Measurements from ENCODE around the gene BABAM2.

DNA sequence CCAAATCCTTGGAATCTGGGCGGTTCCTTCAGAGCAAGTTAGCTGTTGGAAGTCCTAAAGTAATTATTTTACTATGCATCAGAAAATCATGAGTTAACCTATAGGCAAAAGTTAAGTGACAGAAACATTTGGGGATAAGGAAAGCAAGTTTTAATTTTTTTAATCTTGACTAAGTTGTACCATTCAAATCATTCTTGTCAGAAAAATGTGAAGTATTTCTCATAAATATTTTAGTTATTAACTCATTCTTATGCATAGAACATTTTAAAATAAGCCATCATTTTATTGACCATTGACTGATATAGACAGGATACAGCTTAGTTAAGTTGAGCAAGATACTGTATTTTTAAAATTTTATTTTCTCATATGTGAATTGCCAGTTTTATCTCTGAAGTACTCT lies 403.9 kb downstream of the BABAM2 start:
- TF ChIP-seq, protein P1, sequence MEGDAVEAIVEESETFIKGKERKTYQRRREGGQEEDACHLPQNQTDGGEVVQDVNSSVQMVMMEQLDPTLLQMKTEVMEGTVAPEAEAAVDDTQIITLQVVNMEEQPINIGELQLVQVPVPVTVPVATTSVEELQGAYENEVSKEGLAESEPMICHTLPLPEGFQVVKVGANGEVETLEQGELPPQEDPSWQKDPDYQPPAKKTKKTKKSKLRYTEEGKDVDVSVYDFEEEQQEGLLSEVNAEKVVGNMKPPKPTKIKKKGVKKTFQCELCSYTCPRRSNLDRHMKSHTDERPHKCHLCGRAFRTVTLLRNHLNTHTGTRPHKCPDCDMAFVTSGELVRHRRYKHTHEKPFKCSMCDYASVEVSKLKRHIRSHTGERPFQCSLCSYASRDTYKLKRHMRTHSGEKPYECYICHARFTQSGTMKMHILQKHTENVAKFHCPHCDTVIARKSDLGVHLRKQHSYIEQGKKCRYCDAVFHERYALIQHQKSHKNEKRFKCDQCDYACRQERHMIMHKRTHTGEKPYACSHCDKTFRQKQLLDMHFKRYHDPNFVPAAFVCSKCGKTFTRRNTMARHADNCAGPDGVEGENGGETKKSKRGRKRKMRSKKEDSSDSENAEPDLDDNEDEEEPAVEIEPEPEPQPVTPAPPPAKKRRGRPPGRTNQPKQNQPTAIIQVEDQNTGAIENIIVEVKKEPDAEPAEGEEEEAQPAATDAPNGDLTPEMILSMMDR (IDR thresholded peaks at IDR 0.05) = no peak
- TF ChIP-seq POLR2A (IDR thresholded peaks at IDR 0.05) = no peak

Data from transverse colon (tissue), 3 donors.